Keratinocyte (primary cell): ENCODE results near the gene TWIST1. TPM values are rescaled to one million over a fixed set of nuclear protein-coding genes. Genes with fewer than 3 reads are reported as not detected.

ENCODE experiments used
- DNase-seq: peaks from one replicate; pipeline ENCODE4 v3.0.0-alpha.2; 2011; ENCODE audit warnings: low read depth, missing footprints, low spot score
- FAIRE-seq: peaks from 2 replicates; lab custom pipeline; 2011; peaks lifted over from hg19 to GRCh38; lab: Jason Lieb, UNC
- H2AFZ ChIP-seq: 2 replicates; pipeline ENCODE4 v1.6.0; 2012; ENCODE audit warnings: low read length, control low read depth, inconsistent platforms; ENCODE audit not compliant: control insufficient read depth
- H3K27ac ChIP-seq: 2 replicates; pipeline ENCODE4 v1.5.1; 2011; ENCODE audit warnings: low read length; ENCODE audit not compliant: control insufficient read depth, insufficient read depth
- H3K27me3 ChIP-seq: 3 replicates; pipeline ENCODE4 v1.6.0; 2011; ENCODE audit warnings: low read length; ENCODE audit not compliant: control insufficient read depth, insufficient read depth; ENCODE audit errors: extremely low read depth
- H3K36me3 ChIP-seq, 2 experiments: 2 replicates in 1 of 2; 3 replicates in 1 of 2; pipeline ENCODE4 v1.5.1; 2011; ENCODE audit warnings: low read length in 2 of 2, mild to moderate bottlenecking in 1 of 2; ENCODE audit not compliant: control insufficient read depth in 2 of 2, insufficient read depth in 2 of 2; ENCODE audit errors: extremely low read depth in 1 of 2
- H3K4me1 ChIP-seq: 3 replicates; pipeline ENCODE4 v1.5.1; 2011; ENCODE audit warnings: low read length; ENCODE audit not compliant: control insufficient read depth, insufficient read depth; ENCODE audit errors: extremely low read depth
- H3K4me2 ChIP-seq: 3 replicates; pipeline ENCODE4 v1.6.0; 2011; ENCODE audit warnings: low read depth, low read length; ENCODE audit not compliant: control insufficient read depth, insufficient read depth; ENCODE audit errors: extremely low read depth
- H3K4me3 ChIP-seq, 3 experiments: fragments of 200-600 bp in 1 of 3; sonication (generic) in 1 of 3; 2 replicates in 2 of 3; 3 replicates in 1 of 3; pipeline ENCODE4 v1.5.1; 2011 to 2016; ENCODE audit warnings: low read length in 3 of 3, mild to moderate bottlenecking in 3 of 3, control low read depth in 2 of 3, inconsistent platforms in 1 of 3, low read depth in 1 of 3, mixed read lengths in 1 of 3, mixed run types in 1 of 3, moderate library complexity in 1 of 3; ENCODE audit not compliant: control insufficient read depth in 2 of 3, insufficient read depth in 2 of 3; ENCODE audit errors: extremely low read depth in 1 of 3
- H3K79me2 ChIP-seq: 2 replicates; pipeline ENCODE4 v1.6.0; 2012; ENCODE audit warnings: low read length; ENCODE audit not compliant: control insufficient read depth, insufficient read depth
- H3K9ac ChIP-seq: 3 replicates; pipeline ENCODE4 v1.6.0; 2011; ENCODE audit warnings: low read length; ENCODE audit not compliant: control insufficient read depth, insufficient read depth; ENCODE audit errors: extremely low read depth
- H3K9me1 ChIP-seq: 3 replicates; pipeline ENCODE4 v1.6.0; 2011; ENCODE audit warnings: low read length; ENCODE audit not compliant: control insufficient read depth, insufficient read depth; ENCODE audit errors: extremely low read depth
- H3K9me3 ChIP-seq: 2 replicates; pipeline ENCODE4 v1.5.1; 2012; ENCODE audit warnings: low read depth, low read length; ENCODE audit not compliant: control insufficient read depth
- H4K20me1 ChIP-seq: 3 replicates; pipeline ENCODE4 v1.6.0; 2011; ENCODE audit warnings: low read length; ENCODE audit not compliant: control insufficient read depth, insufficient read depth; ENCODE audit errors: extremely low read depth
- CTCF ChIP-seq, 3 experiments: IDR thresholded peaks in 1 of 3; conservative IDR thresholded peaks in 1 of 3; optimal IDR thresholded peaks in 1 of 3; 2 replicates in 2 of 3; 3 replicates in 1 of 3; pipeline versions ENCODE3 to v1.5.1; 2011; ENCODE audit warnings: low read length in 3 of 3, mild to moderate bottlenecking in 3 of 3, moderate library complexity in 2 of 3, control low read depth in 1 of 3, inconsistent platforms in 1 of 3; ENCODE audit not compliant: insufficient read depth in 2 of 3; ENCODE audit errors: extremely low read depth in 1 of 3
- EZH2 ChIP-seq: IDR thresholded peaks from one replicate; pipeline ENCODE4 v1.6.1; 2012; ENCODE audit warnings: inconsistent platforms, mild to moderate bottlenecking, low read length, moderate library complexity
- dilution Hi-C: fragments of 300-500 bp; cut with MboI; formaldehyde crosslinking; loops from one replicate; pipeline ENCODE4 v1.7.0; 2020; ENCODE audit warnings: low sequenced_read_pairs; ENCODE audit not compliant: extremely low pct_ligation_motif_present
- polyA plus RNA-seq, 5 experiments: library from polyadenylated mRNA; depleted of rRNA in 3 of 5; stranded (reverse) in 3 of 5; stranded (forward) in 1 of 5; unstranded in 1 of 5; fragments of >200 nt; gene quantifications; 1 replicate in 1 of 5; 2 replicates in 3 of 5; 3 replicates in 1 of 5; pipeline versions ENCODE4 v1.2.1 to v1.2.3, GENCODE V29; 2011 to 2012; ENCODE audit warnings: missing spikeins in 2 of 5, low read depth in 1 of 5, low replicate concordance in 1 of 5

Gene TWIST1
- polyA plus RNA-seq, 1 donor (not counting 4 experiments of a cell fraction or from before 2014, with no cell fraction given): 1.5 TPM

- no peaks in the 10 kb centered on the region for H3K9me3 ChIP-seq
- dilution Hi-C loops: no loop called here
- H3K4me3 ChIP-seq: no peak overlapping the region
- no peaks in the 10 kb centered on the region for H4K20me1 ChIP-seq
- H3K9me1 ChIP-seq: no peaks in the 10 kb centered on the region
- no peaks in the 10 kb centered on the region for H3K36me3 ChIP-seq
- no peak for TF ChIP-seq CTCF (optimal IDR thresholded peaks at IDR 0.05 in 1 of 3, IDR thresholded peaks at IDR 0.05 in 1 of 3, conservative IDR thresholded peaks at IDR 0.05 in 1 of 3; ENCODE audit: extremely low read depth in 1 of 3, insufficient read depth in 2 of 3, low read length in 3 of 3)
- TF ChIP-seq EZH2: no peak
- H3K27me3 ChIP-seq: no peaks in the 10 kb centered on the region
- DNase-seq (no peak), FAIRE-seq (no peak)
- H3K79me2 ChIP-seq: no peaks in the 10 kb centered on the region
- no peaks in the 10 kb centered on the region for H3K4me1 ChIP-seq
- no peak overlapping the region for H3K4me2 ChIP-seq
- H2AFZ ChIP-seq: no peak overlapping the region
- no peak overlapping the region for H3K9ac ChIP-seq
- no peak overlapping the region for H3K27ac ChIP-seq
Observed at GRCh38 chr7:19066170-19066569, 51.3 kb downstream of the TWIST1 start.

Other genes with a start within 250 kb of the TWIST1 start
- not detected in 3 replicates for gene FERD3L, start 27.8 kb upstream of the TWIST1 start, polyA plus RNA-seq